A549 (cell line): ENCODE results near the gene ARHGAP28.

Experiments used
- CHD2 ChIP-seq: fragments of 150-350 bp; IDR thresholded peaks from 2 replicates; pipeline ENCODE4 v1.6.1; 2014; ENCODE audit warnings: low read length; ENCODE audit not compliant: partially characterized antibody
- EP300 ChIP-seq, 2 experiments: fragments of >200 bp; sonication (Bioruptor Twin); formaldehyde crosslinking; IDR thresholded peaks; 2 replicates in 1 of 2; 3 replicates in 1 of 2; pipeline ENCODE4 v1.6.1; 2016 to 2017
- HOXB13 ChIP-seq: fragments of 250-450 bp; sonication (Bioruptor Pico); IDR thresholded peaks from 2 replicates; pipeline ENCODE4 v1.5.0; 2020; ENCODE audit warnings: low read depth, mild to moderate bottlenecking, moderate library complexity
- MAFK ChIP-seq: fragments of 450-650 bp; IDR thresholded peaks from 2 replicates; pipeline ENCODE4 v1.6.1; 2014; ENCODE audit not compliant: partially characterized antibody
- POLR2A ChIP-seq: IDR thresholded peaks from 2 replicates; pipeline ENCODE4 v1.6.1; 2012; ENCODE audit warnings: mild to moderate bottlenecking, low read length
- RAD21 ChIP-seq, 2 experiments: fragments of >200 bp in 1 of 2; sonication (Bioruptor Twin) in 1 of 2; formaldehyde crosslinking in 1 of 2; IDR thresholded peaks in 1 of 2; conservative IDR thresholded peaks in 1 of 2; 2 replicates in 1 of 2; 3 replicates in 1 of 2; pipeline ENCODE4 v1.6.1; 2012 to 2018; ENCODE audit warnings: inconsistent platforms in 1 of 2
- REST ChIP-seq: fragments of 200-600 bp; sonication (generic); IDR thresholded peaks from 2 replicates; pipeline ENCODE4 v1.6.1; 2016; ENCODE audit warnings: antibody characterized with exemption, mild to moderate bottlenecking, moderate library complexity
- TF ChIP-seq, protein P1 (sequence below): fragments of >200 bp; sonication (Bioruptor Twin); formaldehyde crosslinking; IDR thresholded peaks from 3 replicates; pipeline ENCODE4 v1.5.1; 2016

DNA sequence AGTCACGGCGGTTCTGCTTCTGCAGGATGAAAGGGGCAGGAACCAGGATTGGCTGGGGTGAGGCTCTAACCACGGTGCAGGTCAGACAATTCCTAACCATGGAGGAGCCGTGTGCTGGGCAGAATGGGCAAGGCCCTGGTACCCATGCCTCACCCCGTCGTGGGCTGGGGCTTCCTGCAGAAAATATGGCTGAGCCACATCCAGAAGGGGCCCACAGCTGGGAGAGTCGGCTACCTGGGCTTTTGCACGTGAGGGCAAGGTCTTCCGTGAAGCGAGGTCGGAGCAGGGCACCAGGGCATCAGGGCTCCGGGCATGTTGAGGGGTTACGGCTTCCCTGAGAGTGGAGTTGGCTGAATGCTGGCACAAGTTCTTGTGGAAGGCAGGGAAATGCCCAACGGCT is 147.8 kb downstream of the ARHGAP28 start:
- TF ChIP-seq POLR2A (no peak), MAFK (no peak), HOXB13 (CRISPR knock-in tag) (no peak), RAD21 (conservative IDR thresholded peaks at IDR 0.05 in 1 of 2, IDR thresholded peaks at IDR 0.05 in 1 of 2) (no peak), EP300 (IDR thresholded peaks at IDR 0.05) (no peak), CHD2 (no peak), REST (no peak)
- TF ChIP-seq, protein P1, sequence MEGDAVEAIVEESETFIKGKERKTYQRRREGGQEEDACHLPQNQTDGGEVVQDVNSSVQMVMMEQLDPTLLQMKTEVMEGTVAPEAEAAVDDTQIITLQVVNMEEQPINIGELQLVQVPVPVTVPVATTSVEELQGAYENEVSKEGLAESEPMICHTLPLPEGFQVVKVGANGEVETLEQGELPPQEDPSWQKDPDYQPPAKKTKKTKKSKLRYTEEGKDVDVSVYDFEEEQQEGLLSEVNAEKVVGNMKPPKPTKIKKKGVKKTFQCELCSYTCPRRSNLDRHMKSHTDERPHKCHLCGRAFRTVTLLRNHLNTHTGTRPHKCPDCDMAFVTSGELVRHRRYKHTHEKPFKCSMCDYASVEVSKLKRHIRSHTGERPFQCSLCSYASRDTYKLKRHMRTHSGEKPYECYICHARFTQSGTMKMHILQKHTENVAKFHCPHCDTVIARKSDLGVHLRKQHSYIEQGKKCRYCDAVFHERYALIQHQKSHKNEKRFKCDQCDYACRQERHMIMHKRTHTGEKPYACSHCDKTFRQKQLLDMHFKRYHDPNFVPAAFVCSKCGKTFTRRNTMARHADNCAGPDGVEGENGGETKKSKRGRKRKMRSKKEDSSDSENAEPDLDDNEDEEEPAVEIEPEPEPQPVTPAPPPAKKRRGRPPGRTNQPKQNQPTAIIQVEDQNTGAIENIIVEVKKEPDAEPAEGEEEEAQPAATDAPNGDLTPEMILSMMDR = no peak
